ENCODE data around the gene PCLAF. TPM values are rescaled to one million over a fixed set of nuclear protein-coding genes. Genes with fewer than 3 reads are reported as not detected.
A peak's percentile ranks its signal among the peaks of the same experiment; 100 is the strongest.

PCLAF gene
- total RNA-seq, 1 experiment from 2014 or later: 93.5 TPM

GRCh38 chr15:64355348-64355943 is 25.8 kb downstream of the PCLAF start:
- intact Hi-C loops (cut with micrococcal nuclease): loop anchor here (5.0 kb wide), 1 partner anchor 203 kb away; the partner anchor contains the start of gene SNX22
- Histone ChIP-seq H3K79me2 (ENCODE audit: insufficient read depth, low read length) (peaks cover 53% of the 10 kb centered on the region), H2AFZ (ENCODE audit: low read depth, low read length, poor library complexity, severe bottlenecking) (no peak overlapping the region), H3K9ac (ENCODE audit: low read length) (peak overlapping the region; percentile 87), H4K20me1 (ENCODE audit: insufficient read depth) (0 out of 2 replicates have a peak, but pooled peaks cover 3% of the 10 kb centered on the region), H3K27me3 (ENCODE audit: insufficient read depth, low read length) (no peaks in the 10 kb centered on the region), H3K27ac (ENCODE audit: low read depth, low read length) (peak overlapping the region; percentile 77), H3K4me3 (replicated peaks in 1 of 2; ENCODE audit: low read depth in 1 of 2, low read length in 2 of 2) (peak overlapping the region; percentile 78 to 93), H3K36me3 (ENCODE audit: control insufficient read depth in 1 of 2, insufficient read depth in 2 of 2, low read length in 2 of 2) (no peaks in the 10 kb centered on the region; a peak in 1 of 4 replicates), H3K4me1 (ENCODE audit: control insufficient read depth in 1 of 2, insufficient read depth in 2 of 2, low read length in 2 of 2) (peaks cover 9 to 19% of the 10 kb centered on the region in 2 experiments; a peak in 3 of 4 replicates), H3K9me3 (ENCODE audit: control insufficient read depth in 1 of 2, insufficient read depth in 1 of 2, low read depth in 1 of 2, low read length in 2 of 2) (no peaks in the 10 kb centered on the region), H3K4me2 (ENCODE audit: low read length) (peak overlapping the region; percentile 93), H3K9me2 (ENCODE audit: insufficient read depth) (no peaks in the 10 kb centered on the region)
- BruUV-seq (replicated peaks): TSS peak; percentile 69
- ATAC-seq: peak; percentile 32
- DNase-seq (ENCODE audit: low read depth, low spot score): no peak
- POLR2A ChIA-PET: interaction anchor here (1.0 kb wide), 1 partner anchor 32 kb away, joined by 3 read pairs; the partner anchor contains the start of gene TRIP4
- TF ChIP-seq, protein P1, sequence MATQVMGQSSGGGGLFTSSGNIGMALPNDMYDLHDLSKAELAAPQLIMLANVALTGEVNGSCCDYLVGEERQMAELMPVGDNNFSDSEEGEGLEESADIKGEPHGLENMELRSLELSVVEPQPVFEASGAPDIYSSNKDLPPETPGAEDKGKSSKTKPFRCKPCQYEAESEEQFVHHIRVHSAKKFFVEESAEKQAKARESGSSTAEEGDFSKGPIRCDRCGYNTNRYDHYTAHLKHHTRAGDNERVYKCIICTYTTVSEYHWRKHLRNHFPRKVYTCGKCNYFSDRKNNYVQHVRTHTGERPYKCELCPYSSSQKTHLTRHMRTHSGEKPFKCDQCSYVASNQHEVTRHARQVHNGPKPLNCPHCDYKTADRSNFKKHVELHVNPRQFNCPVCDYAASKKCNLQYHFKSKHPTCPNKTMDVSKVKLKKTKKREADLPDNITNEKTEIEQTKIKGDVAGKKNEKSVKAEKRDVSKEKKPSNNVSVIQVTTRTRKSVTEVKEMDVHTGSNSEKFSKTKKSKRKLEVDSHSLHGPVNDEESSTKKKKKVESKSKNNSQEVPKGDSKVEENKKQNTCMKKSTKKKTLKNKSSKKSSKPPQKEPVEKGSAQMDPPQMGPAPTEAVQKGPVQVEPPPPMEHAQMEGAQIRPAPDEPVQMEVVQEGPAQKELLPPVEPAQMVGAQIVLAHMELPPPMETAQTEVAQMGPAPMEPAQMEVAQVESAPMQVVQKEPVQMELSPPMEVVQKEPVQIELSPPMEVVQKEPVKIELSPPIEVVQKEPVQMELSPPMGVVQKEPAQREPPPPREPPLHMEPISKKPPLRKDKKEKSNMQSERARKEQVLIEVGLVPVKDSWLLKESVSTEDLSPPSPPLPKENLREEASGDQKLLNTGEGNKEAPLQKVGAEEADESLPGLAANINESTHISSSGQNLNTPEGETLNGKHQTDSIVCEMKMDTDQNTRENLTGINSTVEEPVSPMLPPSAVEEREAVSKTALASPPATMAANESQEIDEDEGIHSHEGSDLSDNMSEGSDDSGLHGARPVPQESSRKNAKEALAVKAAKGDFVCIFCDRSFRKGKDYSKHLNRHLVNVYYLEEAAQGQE (IDR thresholded peaks at IDR 0.05; ENCODE audit: low read depth): no peak
- no peak for TF ChIP-seq EZH2 (IDR thresholded peaks at IDR 0.05)
- TF ChIP-seq FOSL1 (IDR thresholded peaks at IDR 0.05; ENCODE audit: low read depth): no peak
- no peak for TF ChIP-seq YY1 (IDR thresholded peaks at IDR 0.05; ENCODE audit: extremely low read depth, insufficient replicate concordance, low read depth, low read length)
- TF ChIP-seq EGR1 (IDR thresholded peaks at IDR 0.05; ENCODE audit: low read depth): no peak
- TF ChIP-seq, protein P2, sequence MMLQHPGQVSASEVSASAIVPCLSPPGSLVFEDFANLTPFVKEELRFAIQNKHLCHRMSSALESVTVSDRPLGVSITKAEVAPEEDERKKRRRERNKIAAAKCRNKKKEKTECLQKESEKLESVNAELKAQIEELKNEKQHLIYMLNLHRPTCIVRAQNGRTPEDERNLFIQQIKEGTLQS (IDR thresholded peaks at IDR 0.05): no peak
- no peak for TF ChIP-seq SIN3A (IDR thresholded peaks at IDR 0.05; ENCODE audit: low read depth)
- no peak for TF ChIP-seq CEBPB (IDR thresholded peaks at IDR 0.05; ENCODE audit: low read depth)
- TF ChIP-seq ZFX (IDR thresholded peaks at IDR 0.05): no peak
- CTCF ChIA-PET: interaction anchor here (1.0 kb wide), 2 partner anchors 21 to 146 kb away, joined by 3 to 6 read pairs; no protein-coding TSS in a partner anchor
- RAD21 ChIA-PET (ENCODE audit: low non-redundant PET in 1 of 2, low total read pairs in 2 of 2, uncharacterized antibody in 2 of 2, unreplicated experiment in 2 of 2): interaction anchor here in 1 of 2 experiments (1.0 kb wide), 1 partner anchor 192 kb away, joined by 3 read pairs; the partner anchor contains the start of gene PPIB
